IMR-90 (cell line): ENCODE data around the gene EYS. TPM values are rescaled to one million over a fixed set of nuclear protein-coding genes. Genes with fewer than 3 reads are reported as not detected.

Experiments
- ATAC-seq: fragments of 200-7000 bp; cut with Tn5 transposase; 2 replicates; pipeline ENCODE4 v1.9.1; 2020; ENCODE audit warnings: low read depth, mild to moderate bottlenecking, moderate library complexity
- BruUV-seq: library from RNA; stranded (reverse); fragments of 400-500 nt; replicated peaks from 2 replicates; lab custom pipeline; 2021; lab: Mats Ljungman, UMichigan
- CTCF ChIA-PET: fragments of 300-600 bp; formaldehyde crosslinking; extraction: SDS; loops from one replicate; lab custom pipeline; 2021; ENCODE audit warnings: antibody characterized with exemption; lab: Yijun Ruan, JAX
- POLR2A ChIA-PET: fragments of 300-600 bp; sonication (Branson Sonifier 250); formaldehyde crosslinking; loops from one replicate; lab custom pipeline; 2022; ENCODE audit warnings: antibody characterized with exemption; ENCODE audit not compliant: unreplicated experiment; lab: Charles Lee
- DNase-seq: peaks from one replicate; pipeline ENCODE4 v3.0.0; 2013
- H2AFZ ChIP-seq: replicated peaks from 2 replicates; pipeline ENCODE3; 2013; ENCODE audit warnings: low read length, mild to moderate bottlenecking; ENCODE audit not compliant: poor library complexity
- H2AK5ac ChIP-seq: 2 replicates; pipeline ENCODE4 v1.6.1; 2013; ENCODE audit warnings: low read depth, low read length, inconsistent platforms
- H2AK9ac ChIP-seq: replicated peaks from 2 replicates; pipeline ENCODE3; 2013; ENCODE audit warnings: mild to moderate bottlenecking, low read depth, low read length, moderate library complexity; ENCODE audit not compliant: poor library complexity
- H2BK120ac ChIP-seq: 2 replicates; pipeline ENCODE4 v1.6.1; 2013; ENCODE audit warnings: low read depth, low read length, inconsistent platforms
- H2BK15ac ChIP-seq: 3 replicates; pipeline ENCODE4 v1.6.1; 2013; ENCODE audit warnings: low read depth, low read length, inconsistent platforms
- H2BK20ac ChIP-seq: 2 replicates; pipeline ENCODE4 v1.6.1; 2013; ENCODE audit warnings: low read depth, mild to moderate bottlenecking, inconsistent platforms, low read length, moderate library complexity
- H2BK5ac ChIP-seq: 2 replicates; pipeline ENCODE4 v1.6.1; 2013; ENCODE audit warnings: mild to moderate bottlenecking, low read depth, low read length, inconsistent platforms; ENCODE audit not compliant: poor library complexity, severe bottlenecking
- H3K14ac ChIP-seq: replicated peaks from 2 replicates; pipeline ENCODE4 v1.6.1; 2013; ENCODE audit warnings: low read depth, low read length, inconsistent platforms
- H3K18ac ChIP-seq: 2 replicates; pipeline ENCODE4 v1.6.1; 2013; ENCODE audit warnings: low read depth, low read length, control low read depth
- H3K23ac ChIP-seq: 2 replicates; pipeline ENCODE4 v1.6.1; 2013; ENCODE audit warnings: low read depth, low read length, inconsistent platforms
- H3K27ac ChIP-seq: 2 replicates; pipeline ENCODE4 v1.5.1; 2013; ENCODE audit warnings: mild to moderate bottlenecking, control low read depth, low read length; ENCODE audit not compliant: insufficient read depth
- H3K27me3 ChIP-seq: 2 replicates; pipeline ENCODE4 v1.6.1; 2013; ENCODE audit warnings: low read length; ENCODE audit not compliant: control insufficient read depth, insufficient read depth
- H3K36me3 ChIP-seq: 2 replicates; pipeline ENCODE4 v1.6.1; 2013; ENCODE audit warnings: low read length, mixed read lengths; ENCODE audit not compliant: control insufficient read depth, insufficient read depth
- H3K4ac ChIP-seq: 2 replicates; pipeline ENCODE4 v1.6.1; 2013; ENCODE audit warnings: low read depth, low read length, inconsistent platforms
- H3K4me1 ChIP-seq: 2 replicates; pipeline ENCODE4 v1.6.1; 2013; ENCODE audit warnings: low read length, mixed read lengths; ENCODE audit not compliant: control insufficient read depth, insufficient read depth
- H3K4me2 ChIP-seq: 2 replicates; pipeline ENCODE4 v1.6.1; 2013; ENCODE audit warnings: low read depth, mild to moderate bottlenecking, control low read depth, low read length, moderate library complexity
- H3K4me3 ChIP-seq: 2 replicates; pipeline ENCODE4 v1.5.1; 2013; ENCODE audit warnings: low read depth, mild to moderate bottlenecking, control low read depth, low read length, moderate library complexity; ENCODE audit not compliant: insufficient read depth
- H3K56ac ChIP-seq: 2 replicates; pipeline ENCODE4 v1.6.1; 2013; ENCODE audit warnings: low read length, inconsistent platforms; ENCODE audit not compliant: insufficient read depth; ENCODE audit errors: extremely low read depth
- H3K79me1 ChIP-seq, 2 experiments: 2 replicates each; pipeline ENCODE4 v1.6.1; 2013; ENCODE audit warnings: low read length in 2 of 2, inconsistent platforms in 1 of 2, low read depth in 1 of 2
- H3K9ac ChIP-seq: 2 replicates; pipeline ENCODE4 v1.6.1; 2013; ENCODE audit warnings: low read depth, low read length, control low read depth
- H3K9me1 ChIP-seq: 2 replicates; pipeline ENCODE4 v1.6.1; 2013; ENCODE audit warnings: low read length, inconsistent platforms; ENCODE audit not compliant: insufficient read depth
- H3K9me3 ChIP-seq: 2 replicates; pipeline ENCODE4 v1.6.1; 2013; ENCODE audit warnings: low read length; ENCODE audit not compliant: control insufficient read depth, insufficient read depth
- H4K20me1 ChIP-seq: 2 replicates; pipeline ENCODE4 v1.6.1; 2013; ENCODE audit warnings: low read length, inconsistent platforms; ENCODE audit not compliant: insufficient read depth
- H4K5ac ChIP-seq: 2 replicates; pipeline ENCODE4 v1.6.1; 2013; ENCODE audit warnings: mild to moderate bottlenecking, low read depth, low read length, control low read depth
- H4K8ac ChIP-seq, 2 experiments: 2 replicates each; pipeline ENCODE4 v1.6.1; 2013; ENCODE audit warnings: low read depth in 2 of 2, low read length in 2 of 2, control low read depth in 1 of 2, inconsistent platforms in 1 of 2
- H4K91ac ChIP-seq: 2 replicates; pipeline ENCODE4 v1.6.1; 2013; ENCODE audit warnings: low read depth, low read length, inconsistent platforms; ENCODE audit not compliant: insufficient read depth
- CTCF ChIP-seq: conservative IDR thresholded peaks from 2 replicates; pipeline ENCODE4 v1.5.1; 2012; ENCODE audit warnings: mild to moderate bottlenecking, low read depth, low read length, improper control_type of control experiment
- POLR2A ChIP-seq: IDR thresholded peaks from 2 replicates; pipeline ENCODE4 v1.6.1; 2012; ENCODE audit warnings: mild to moderate bottlenecking, low read depth, low read length
- RAD21 ChIP-seq: IDR thresholded peaks from 2 replicates; pipeline ENCODE4 v1.6.1; 2012; ENCODE audit warnings: low read length, improper control_type of control experiment
- USF2 ChIP-seq: fragments of 150-350 bp; IDR thresholded peaks from 2 replicates; pipeline ENCODE4 v1.6.1; 2017; ENCODE audit warnings: mild to moderate bottlenecking, antibody characterized with exemption, low read length, low read depth
- WGBS, 2 experiments: methylation state at CpG; one replicate each; pipeline versions ENCODE4 v1.1.5 to v1.1.7; 2013; ENCODE audit warnings: missing lambda C conversion rate in 2 of 2; ENCODE audit not compliant: insufficient read length in 1 of 2; ENCODE audit errors: extremely low coverage in 2 of 2; 5-methylcytosine and 5-hydroxymethylcytosine counted together
- dilution Hi-C: fragments of 300-500 bp; cut with HindIII; formaldehyde crosslinking; loops from one replicate; pipeline ENCODE4 v1.14.3; 2018; ENCODE audit warnings: low sequenced_read_pairs; ENCODE audit not compliant: unreplicated experiment
- in situ Hi-C: fragments of 300-500 bp; cut with MboI; formaldehyde crosslinking; loops from 3 replicates; pipeline ENCODE4 v1.14.3; 2019; ENCODE audit warnings: low sequenced_read_pairs, inconsistent platforms, mixed read lengths
- intact Hi-C: fragments of 100-400 bp; cut with micrococcal nuclease; formaldehyde crosslinking; loops from 2 replicates; pipeline ENCODE4 v1.10.0; 2022
- polyA plus RNA-seq, 3 experiments: library from polyadenylated mRNA; depleted of rRNA; stranded (reverse); fragments of >200 nt; gene quantifications; 2 replicates each; pipeline ENCODE4 v1.2.3, GENCODE V29; 2012; ENCODE audit warnings: low replicate concordance in 1 of 3
- total RNA-seq: library from RNA; depleted of rRNA; stranded (reverse); fragments of >200 nt; gene quantifications from 2 replicates; pipeline ENCODE4 v1.2.3, GENCODE V29; 2012

The EYS gene
- total and polyA plus RNA-seq, 2 of the 4 experiments (the other 2 are of a cell fraction): under 0.01 TPM; not detected in 1

GRCh38 chr6:63929111-63929510 is 1777.9 kb downstream of the EYS start:
- Histone ChIP-seq H3K4me2 (no peak overlapping the region), H4K8ac (no peak overlapping the region), H4K5ac (no peak overlapping the region), H3K4me3 (no peak overlapping the region), H3K9ac (no peak overlapping the region), H3K4me1 (no peaks in the 10 kb centered on the region), H2BK20ac (no peak overlapping the region), H4K20me1 (no peaks in the 10 kb centered on the region), H2AFZ (no peak overlapping the region), H2BK15ac (no peak overlapping the region), H2AK9ac (no peak overlapping the region), H3K36me3 (no peaks in the 10 kb centered on the region), H2BK5ac (no peak overlapping the region), H2BK120ac (no peak overlapping the region), H3K9me1 (no peaks in the 10 kb centered on the region), H3K27me3 (no peaks in the 10 kb centered on the region), H3K4ac (no peak overlapping the region), H3K23ac (no peak overlapping the region), H3K79me1 (no peaks in the 10 kb centered on the region), H3K18ac (no peak overlapping the region), H3K27ac (no peak overlapping the region), H3K9me3 (no peaks in the 10 kb centered on the region), H3K56ac (no peak overlapping the region), H4K91ac (no peak overlapping the region), H2AK5ac (no peak overlapping the region), H3K14ac (no peak overlapping the region)
- BruUV-seq: no TSS peak
- DNase-seq (no peak), ATAC-seq (no peak)
- in situ Hi-C loops: loop anchor here (10.0 kb wide), 1 partner anchor 406 kb away; no protein-coding TSS in a partner anchor
- CTCF ChIA-PET: no interaction called here
- intact Hi-C loops: no loop called here
- POLR2A ChIA-PET: no interaction called here
- no peak for TF ChIP-seq POLR2A
- no peak for TF ChIP-seq USF2
- TF ChIP-seq CTCF: no peak
- no peak for TF ChIP-seq RAD21
- dilution Hi-C loops: no loop called here
- no CpG with 5 or more reads among the region's 2 CpGs for WGBS, 2 experiments
